ENCODE results near the gene C10orf120.

DNA sequence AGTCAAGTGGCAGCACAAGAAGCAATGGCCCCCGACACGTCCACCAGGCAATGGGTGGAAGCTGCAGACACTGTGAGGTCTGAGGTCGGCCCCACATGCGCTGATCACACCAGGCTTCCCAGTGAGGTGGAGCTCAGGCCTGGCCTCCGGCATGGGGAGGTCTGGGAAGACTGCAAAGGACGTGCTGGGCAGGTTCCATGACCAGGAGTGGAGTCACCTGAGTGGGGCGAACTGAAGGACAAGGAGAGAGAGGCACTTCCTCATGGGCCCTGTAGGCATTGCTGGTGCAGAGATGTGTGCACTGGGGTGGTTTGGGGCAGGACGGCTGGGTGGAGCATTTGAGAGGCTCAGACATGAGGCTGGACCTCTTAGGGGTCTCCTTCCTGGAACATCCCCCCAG, 35.1 kb downstream of the C10orf120 start:
- TF ChIP-seq, protein P1, sequence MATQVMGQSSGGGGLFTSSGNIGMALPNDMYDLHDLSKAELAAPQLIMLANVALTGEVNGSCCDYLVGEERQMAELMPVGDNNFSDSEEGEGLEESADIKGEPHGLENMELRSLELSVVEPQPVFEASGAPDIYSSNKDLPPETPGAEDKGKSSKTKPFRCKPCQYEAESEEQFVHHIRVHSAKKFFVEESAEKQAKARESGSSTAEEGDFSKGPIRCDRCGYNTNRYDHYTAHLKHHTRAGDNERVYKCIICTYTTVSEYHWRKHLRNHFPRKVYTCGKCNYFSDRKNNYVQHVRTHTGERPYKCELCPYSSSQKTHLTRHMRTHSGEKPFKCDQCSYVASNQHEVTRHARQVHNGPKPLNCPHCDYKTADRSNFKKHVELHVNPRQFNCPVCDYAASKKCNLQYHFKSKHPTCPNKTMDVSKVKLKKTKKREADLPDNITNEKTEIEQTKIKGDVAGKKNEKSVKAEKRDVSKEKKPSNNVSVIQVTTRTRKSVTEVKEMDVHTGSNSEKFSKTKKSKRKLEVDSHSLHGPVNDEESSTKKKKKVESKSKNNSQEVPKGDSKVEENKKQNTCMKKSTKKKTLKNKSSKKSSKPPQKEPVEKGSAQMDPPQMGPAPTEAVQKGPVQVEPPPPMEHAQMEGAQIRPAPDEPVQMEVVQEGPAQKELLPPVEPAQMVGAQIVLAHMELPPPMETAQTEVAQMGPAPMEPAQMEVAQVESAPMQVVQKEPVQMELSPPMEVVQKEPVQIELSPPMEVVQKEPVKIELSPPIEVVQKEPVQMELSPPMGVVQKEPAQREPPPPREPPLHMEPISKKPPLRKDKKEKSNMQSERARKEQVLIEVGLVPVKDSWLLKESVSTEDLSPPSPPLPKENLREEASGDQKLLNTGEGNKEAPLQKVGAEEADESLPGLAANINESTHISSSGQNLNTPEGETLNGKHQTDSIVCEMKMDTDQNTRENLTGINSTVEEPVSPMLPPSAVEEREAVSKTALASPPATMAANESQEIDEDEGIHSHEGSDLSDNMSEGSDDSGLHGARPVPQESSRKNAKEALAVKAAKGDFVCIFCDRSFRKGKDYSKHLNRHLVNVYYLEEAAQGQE (IDR thresholded peaks at IDR 0.05; ENCODE audit: insufficient replicate concordance, low read depth), result no peak
- TF ChIP-seq, protein P2, sequence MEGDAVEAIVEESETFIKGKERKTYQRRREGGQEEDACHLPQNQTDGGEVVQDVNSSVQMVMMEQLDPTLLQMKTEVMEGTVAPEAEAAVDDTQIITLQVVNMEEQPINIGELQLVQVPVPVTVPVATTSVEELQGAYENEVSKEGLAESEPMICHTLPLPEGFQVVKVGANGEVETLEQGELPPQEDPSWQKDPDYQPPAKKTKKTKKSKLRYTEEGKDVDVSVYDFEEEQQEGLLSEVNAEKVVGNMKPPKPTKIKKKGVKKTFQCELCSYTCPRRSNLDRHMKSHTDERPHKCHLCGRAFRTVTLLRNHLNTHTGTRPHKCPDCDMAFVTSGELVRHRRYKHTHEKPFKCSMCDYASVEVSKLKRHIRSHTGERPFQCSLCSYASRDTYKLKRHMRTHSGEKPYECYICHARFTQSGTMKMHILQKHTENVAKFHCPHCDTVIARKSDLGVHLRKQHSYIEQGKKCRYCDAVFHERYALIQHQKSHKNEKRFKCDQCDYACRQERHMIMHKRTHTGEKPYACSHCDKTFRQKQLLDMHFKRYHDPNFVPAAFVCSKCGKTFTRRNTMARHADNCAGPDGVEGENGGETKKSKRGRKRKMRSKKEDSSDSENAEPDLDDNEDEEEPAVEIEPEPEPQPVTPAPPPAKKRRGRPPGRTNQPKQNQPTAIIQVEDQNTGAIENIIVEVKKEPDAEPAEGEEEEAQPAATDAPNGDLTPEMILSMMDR (IDR thresholded peaks at IDR 0.05; ENCODE audit: insufficient read depth, low read length), result no peak
- TF ChIP-seq POLR2AphosphoS5 (IDR thresholded peaks at IDR 0.05; ENCODE audit: low read depth) (no peak), SPI1 (IDR thresholded peaks at IDR 0.05; ENCODE audit: borderline replicate concordance, low read depth) (no peak)
